ENCODE measurements around the gene NT5C2. TPM values are rescaled to one million over a fixed set of nuclear protein-coding genes. Genes with fewer than 3 reads are reported as not detected.

NT5C2 gene
- total RNA-seq (10 to 100 TPM; 21.7 to 45.0 (median 26.4) TPM), polyA plus RNA-seq (10 to 100 TPM; 19.4 to 34.2 TPM)

GRCh38 chr10:103193107-103193819 is at the start of gene NT5C2:
TSS of gene NT5C2 (minus strand) at chr10:103193272. CDS start at chr10:103174958, 18,314 bp downstream.
- ATAC-seq (peak; percentile 86 to 95 (median 94)), DNase-seq (peak; percentile 75 to 93 (median 80)), FAIRE-seq (no peak)
- WGBS, 2 donors, result 3 to 4% methylated on average over 53 to 62 of the region's 62 CpGs
- Histone ChIP-seq H3K9me3 (no peaks in the 10 kb centered on the region), H3K4me1 (peaks cover 12 to 31% (median 15%) of the 10 kb centered on the region in 3 donors), H3K36me3 (no peaks in the 10 kb centered on the region), H3K27me3 (no peaks in the 10 kb centered on the region), H3K27ac (peak within 1 kb of the TSS; percentile 73 to 97 (median 96)), H3K4me3 (peak within 1 kb of the TSS; percentile 77 to 98 (median 81))
- no peak for TF ChIP-seq CTCF (IDR thresholded peaks at IDR 0.05)
- intact Hi-C loops (cut with DNase I), result no loop called here

- intact Hi-C loops (cut with DNase I), result loop anchor here in 1 of 3 donors (10.0 kb wide), 1 partner anchor 327 kb away; the partner anchor contains the start of gene CNNM2
- WGBS, 2 donors, result 24 to 30% methylated on average over 7 of the region's 7 CpGs
- FAIRE-seq (no peak), ATAC-seq (peak; percentile 82 to 91 (median 86)), DNase-seq (peak in 5 of 6 donors; percentile 61 to 75 (median 69))
- TF ChIP-seq CTCF (IDR thresholded peaks at IDR 0.05), result no peak
- no peaks in the 10 kb centered on the region for H3K9me3 ChIP-seq
- H3K36me3 ChIP-seq, result no peaks in the 10 kb centered on the region
- peak overlapping the region in 1 of 4 donors; percentile 23 for H3K4me3 ChIP-seq
- H3K4me1 ChIP-seq, result peaks cover 0 to 13% (median 10%) of the 10 kb centered on the region in 3 donors
- H3K27me3 ChIP-seq, result no peaks in the 10 kb centered on the region
- peak overlapping the region in 3 of 4 donors; percentile 42 to 85 (median 85) for H3K27ac ChIP-seq
These were observed 48.4 kb upstream of the NT5C2 start for GRCh38 chr10:103241262-103242011.

GRCh38 chr10:103238506-103239252 is 45.6 kb upstream of the NT5C2 start:
- WGBS, 2 donors, result 72 to 75% methylated on average over 11 of the region's 11 CpGs
- no peak for FAIRE-seq
- Histone ChIP-seq H3K4me3 (no peak overlapping the region), H3K9me3 (no peaks in the 10 kb centered on the region), H3K4me1 (peaks cover 0 to 13% (median 10%) of the 10 kb centered on the region in 3 donors), H3K36me3 (no peaks in the 10 kb centered on the region), H3K27ac (no peak overlapping the region), H3K27me3 (no peaks in the 10 kb centered on the region)
- intact Hi-C loops (cut with DNase I), result loop anchor here in 1 of 3 donors (10.0 kb wide), 1 partner anchor 154 kb away; no protein-coding TSS in a partner anchor
- TF ChIP-seq CTCF (IDR thresholded peaks at IDR 0.05), result no peak
- peak in 2 of 4 donors; percentile 15 to 27 for ATAC-seq
- DNase-seq, result no peak

- ATAC-seq, result no peak
- TF ChIP-seq CTCF (IDR thresholded peaks at IDR 0.05), result no peak
- Histone ChIP-seq H3K4me1 (peaks cover 0 to 3% (median 0%) of the 10 kb centered on the region in 3 donors), H3K27me3 (no peaks in the 10 kb centered on the region), H3K9me3 (no peaks in the 10 kb centered on the region), H3K36me3 (no peaks in the 10 kb centered on the region), H3K4me3 (no peak overlapping the region), H3K27ac (no peak overlapping the region)
- FAIRE-seq, result no peak
- 88 to 97% methylated on average over 2 of the region's 2 CpGs for WGBS, 2 donors
- intact Hi-C loops (cut with DNase I), result loop anchor here in 1 of 3 donors (10.0 kb wide), 1 partner anchor 151 kb away; no protein-coding TSS in a partner anchor
- DNase-seq, result no peak
These were observed 42.7 kb upstream of the NT5C2 start for GRCh38 chr10:103235775-103236174.

Measured in pancreas (tissue), 10 donors.